SU-DHL-6 (cell line): ENCODE data around the gene GALR2.

ENCODE experiments used
- EZH2phosphoT487 ChIP-seq: fragments of 200-600 bp; sonication (generic), shearing (Covaris generic); conservative IDR thresholded peaks from 2 replicates; pipeline ENCODE4 v1.6.1; 2018; ENCODE audit warnings: mild to moderate bottlenecking, antibody characterized with exemption, low read length, moderate library complexity, mixed read lengths
- TF ChIP-seq, protein P1 (sequence below): fragments of 200-600 bp; sonication (generic); IDR thresholded peaks from one replicate; pipeline ENCODE4 v1.5.1; 2017; ENCODE audit warnings: antibody characterized with exemption, mild to moderate bottlenecking, low read length, moderate library complexity; ENCODE audit not compliant: insufficient read depth, poor library complexity, severe bottlenecking

DNA sequence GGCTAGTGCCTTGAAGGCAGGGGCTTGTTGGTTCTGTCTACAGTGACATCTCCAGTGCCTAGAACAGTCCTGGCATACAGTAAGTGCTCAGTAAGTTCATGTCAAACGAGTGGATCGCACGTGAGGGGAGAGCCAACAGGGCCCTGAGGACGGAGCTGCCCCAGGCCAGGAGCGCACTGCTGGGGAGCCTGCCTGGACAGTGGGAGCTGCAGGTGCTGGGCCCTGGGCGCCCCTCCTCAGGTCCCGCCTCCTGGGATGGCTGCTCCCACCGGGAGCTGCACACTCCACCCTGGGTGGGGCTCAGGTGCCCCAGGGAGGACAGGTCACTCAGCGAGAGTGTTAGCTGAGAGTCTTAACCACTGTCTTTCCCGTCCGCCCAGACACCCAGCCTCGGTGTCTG lies 49.3 kb upstream of the GALR2 start:
- TF ChIP-seq, protein P1, sequence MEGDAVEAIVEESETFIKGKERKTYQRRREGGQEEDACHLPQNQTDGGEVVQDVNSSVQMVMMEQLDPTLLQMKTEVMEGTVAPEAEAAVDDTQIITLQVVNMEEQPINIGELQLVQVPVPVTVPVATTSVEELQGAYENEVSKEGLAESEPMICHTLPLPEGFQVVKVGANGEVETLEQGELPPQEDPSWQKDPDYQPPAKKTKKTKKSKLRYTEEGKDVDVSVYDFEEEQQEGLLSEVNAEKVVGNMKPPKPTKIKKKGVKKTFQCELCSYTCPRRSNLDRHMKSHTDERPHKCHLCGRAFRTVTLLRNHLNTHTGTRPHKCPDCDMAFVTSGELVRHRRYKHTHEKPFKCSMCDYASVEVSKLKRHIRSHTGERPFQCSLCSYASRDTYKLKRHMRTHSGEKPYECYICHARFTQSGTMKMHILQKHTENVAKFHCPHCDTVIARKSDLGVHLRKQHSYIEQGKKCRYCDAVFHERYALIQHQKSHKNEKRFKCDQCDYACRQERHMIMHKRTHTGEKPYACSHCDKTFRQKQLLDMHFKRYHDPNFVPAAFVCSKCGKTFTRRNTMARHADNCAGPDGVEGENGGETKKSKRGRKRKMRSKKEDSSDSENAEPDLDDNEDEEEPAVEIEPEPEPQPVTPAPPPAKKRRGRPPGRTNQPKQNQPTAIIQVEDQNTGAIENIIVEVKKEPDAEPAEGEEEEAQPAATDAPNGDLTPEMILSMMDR: no peak
- TF ChIP-seq EZH2phosphoT487: no peak
